HEK293T (cell line): ENCODE measurements around the gene ACYP1.

Source experiments
- ELF4 ChIP-seq: fragments of 450-650 bp; IDR thresholded peaks from 2 replicates; pipeline ENCODE4 v1.6.1; 2017; ENCODE audit warnings: antibody characterized with exemption
- FOXA1 ChIP-seq: fragments of 450-650 bp; IDR thresholded peaks from 2 replicates; pipeline ENCODE4 v1.6.1; 2016; ENCODE audit warnings: mild to moderate bottlenecking
- FOXK2 ChIP-seq: fragments of 450-650 bp; IDR thresholded peaks from 2 replicates; pipeline ENCODE4 v1.6.1; 2016; ENCODE audit warnings: mild to moderate bottlenecking
- L3MBTL2 ChIP-seq: fragments of 450-650 bp; conservative IDR thresholded peaks from 2 replicates; pipeline ENCODE4 v1.6.1; 2016; ENCODE audit warnings: mild to moderate bottlenecking
- TARDBP ChIP-seq: fragments of 450-650 bp; IDR thresholded peaks from 2 replicates; pipeline ENCODE4 v1.6.1; 2016
- ZNF384 ChIP-seq: fragments of 450-650 bp; IDR thresholded peaks from 2 replicates; pipeline ENCODE4 v1.6.1; 2016

DNA sequence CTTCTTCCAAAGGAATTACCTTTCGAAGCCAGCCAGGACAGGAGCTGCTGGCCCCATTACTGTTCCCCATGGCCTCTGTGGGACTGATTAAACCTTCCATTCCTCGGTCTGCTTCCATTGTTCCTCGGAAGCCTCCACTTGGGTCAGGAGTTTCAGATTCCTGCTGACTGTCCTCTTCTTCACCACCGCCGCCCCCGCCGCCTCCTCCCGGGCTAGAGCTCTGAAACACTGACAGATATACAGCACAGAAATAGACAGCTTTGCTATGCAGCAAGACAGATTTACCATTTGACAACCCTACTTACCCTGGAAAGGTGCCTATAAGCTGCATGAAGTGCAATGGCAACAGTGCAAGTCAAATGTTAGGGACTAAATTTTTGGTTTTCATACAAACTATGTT, 27.4 kb upstream of the ACYP1 start:
- TF ChIP-seq FOXK2 = no peak
- no peak for TF ChIP-seq FOXA1
- no peak for TF ChIP-seq L3MBTL2
- TF ChIP-seq ELF4 = no peak
- TF ChIP-seq ZNF384 = no peak
- TF ChIP-seq TARDBP = no peak
